HL-60 (cell line): Measurements from ENCODE around the gene ARHGAP26.

Source experiments
- GABPA ChIP-seq: IDR thresholded peaks from 2 replicates; pipeline ENCODE4 v1.6.1; 2012; ENCODE audit warnings: low read depth
- POLR2AphosphoS5 ChIP-seq: IDR thresholded peaks from 2 replicates; pipeline ENCODE4 v1.6.1; 2012; ENCODE audit warnings: low read depth
- SPI1 ChIP-seq: IDR thresholded peaks from 2 replicates; pipeline ENCODE4 v1.6.1; 2012; ENCODE audit warnings: low read depth, mild to moderate bottlenecking, borderline replicate concordance
- TF ChIP-seq, protein P1 (sequence below): IDR thresholded peaks from one replicate; pipeline ENCODE4 v1.5.1; 2011; ENCODE audit warnings: low read length, control low read depth, inconsistent platforms; ENCODE audit not compliant: insufficient read depth
- TF ChIP-seq, protein P2 (sequence below): IDR thresholded peaks from 2 replicates; pipeline ENCODE4 v1.6.1; 2012; ENCODE audit warnings: low read depth; ENCODE audit not compliant: insufficient replicate concordance

DNA sequence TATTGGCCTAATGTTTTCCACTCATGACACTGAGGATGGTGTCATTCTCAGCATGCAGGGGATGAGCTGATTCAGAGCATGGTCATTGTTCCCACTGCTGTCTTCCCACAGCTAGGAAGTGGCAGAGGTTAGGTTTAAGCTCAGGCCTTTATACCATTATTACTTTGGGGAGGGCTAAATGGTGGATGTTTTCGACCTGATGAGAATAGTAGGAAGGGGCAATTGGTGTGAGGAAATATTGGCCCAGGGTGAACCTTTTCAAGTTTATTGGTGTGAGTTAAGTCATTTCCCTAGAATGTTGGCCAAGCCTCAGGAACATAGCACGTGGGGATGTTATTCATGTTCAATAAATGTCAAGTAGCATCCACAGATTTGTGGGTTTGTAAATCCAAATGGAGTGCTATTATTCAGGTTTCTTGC, 59.6 kb downstream of the ARHGAP26 start:
- TF ChIP-seq, protein P1, sequence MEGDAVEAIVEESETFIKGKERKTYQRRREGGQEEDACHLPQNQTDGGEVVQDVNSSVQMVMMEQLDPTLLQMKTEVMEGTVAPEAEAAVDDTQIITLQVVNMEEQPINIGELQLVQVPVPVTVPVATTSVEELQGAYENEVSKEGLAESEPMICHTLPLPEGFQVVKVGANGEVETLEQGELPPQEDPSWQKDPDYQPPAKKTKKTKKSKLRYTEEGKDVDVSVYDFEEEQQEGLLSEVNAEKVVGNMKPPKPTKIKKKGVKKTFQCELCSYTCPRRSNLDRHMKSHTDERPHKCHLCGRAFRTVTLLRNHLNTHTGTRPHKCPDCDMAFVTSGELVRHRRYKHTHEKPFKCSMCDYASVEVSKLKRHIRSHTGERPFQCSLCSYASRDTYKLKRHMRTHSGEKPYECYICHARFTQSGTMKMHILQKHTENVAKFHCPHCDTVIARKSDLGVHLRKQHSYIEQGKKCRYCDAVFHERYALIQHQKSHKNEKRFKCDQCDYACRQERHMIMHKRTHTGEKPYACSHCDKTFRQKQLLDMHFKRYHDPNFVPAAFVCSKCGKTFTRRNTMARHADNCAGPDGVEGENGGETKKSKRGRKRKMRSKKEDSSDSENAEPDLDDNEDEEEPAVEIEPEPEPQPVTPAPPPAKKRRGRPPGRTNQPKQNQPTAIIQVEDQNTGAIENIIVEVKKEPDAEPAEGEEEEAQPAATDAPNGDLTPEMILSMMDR: no peak
- no peak for TF ChIP-seq SPI1
- no peak for TF ChIP-seq POLR2AphosphoS5
- TF ChIP-seq, protein P2, sequence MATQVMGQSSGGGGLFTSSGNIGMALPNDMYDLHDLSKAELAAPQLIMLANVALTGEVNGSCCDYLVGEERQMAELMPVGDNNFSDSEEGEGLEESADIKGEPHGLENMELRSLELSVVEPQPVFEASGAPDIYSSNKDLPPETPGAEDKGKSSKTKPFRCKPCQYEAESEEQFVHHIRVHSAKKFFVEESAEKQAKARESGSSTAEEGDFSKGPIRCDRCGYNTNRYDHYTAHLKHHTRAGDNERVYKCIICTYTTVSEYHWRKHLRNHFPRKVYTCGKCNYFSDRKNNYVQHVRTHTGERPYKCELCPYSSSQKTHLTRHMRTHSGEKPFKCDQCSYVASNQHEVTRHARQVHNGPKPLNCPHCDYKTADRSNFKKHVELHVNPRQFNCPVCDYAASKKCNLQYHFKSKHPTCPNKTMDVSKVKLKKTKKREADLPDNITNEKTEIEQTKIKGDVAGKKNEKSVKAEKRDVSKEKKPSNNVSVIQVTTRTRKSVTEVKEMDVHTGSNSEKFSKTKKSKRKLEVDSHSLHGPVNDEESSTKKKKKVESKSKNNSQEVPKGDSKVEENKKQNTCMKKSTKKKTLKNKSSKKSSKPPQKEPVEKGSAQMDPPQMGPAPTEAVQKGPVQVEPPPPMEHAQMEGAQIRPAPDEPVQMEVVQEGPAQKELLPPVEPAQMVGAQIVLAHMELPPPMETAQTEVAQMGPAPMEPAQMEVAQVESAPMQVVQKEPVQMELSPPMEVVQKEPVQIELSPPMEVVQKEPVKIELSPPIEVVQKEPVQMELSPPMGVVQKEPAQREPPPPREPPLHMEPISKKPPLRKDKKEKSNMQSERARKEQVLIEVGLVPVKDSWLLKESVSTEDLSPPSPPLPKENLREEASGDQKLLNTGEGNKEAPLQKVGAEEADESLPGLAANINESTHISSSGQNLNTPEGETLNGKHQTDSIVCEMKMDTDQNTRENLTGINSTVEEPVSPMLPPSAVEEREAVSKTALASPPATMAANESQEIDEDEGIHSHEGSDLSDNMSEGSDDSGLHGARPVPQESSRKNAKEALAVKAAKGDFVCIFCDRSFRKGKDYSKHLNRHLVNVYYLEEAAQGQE: no peak
- TF ChIP-seq GABPA: no peak
